Endothelial cell of umbilical vein (primary cell): ENCODE results near the gene ZDHHC3. TPM values are rescaled to one million over a fixed set of nuclear protein-coding genes. Genes with fewer than 3 reads are reported as not detected.

Experiments
- BruUV-seq: library from RNA; stranded (reverse); fragments of 400-500 nt; replicated peaks from 2 replicates; lab custom pipeline; 2021; lab: Mats Ljungman, UMichigan
- CTCF ChIA-PET: fragments of 300-600, 350-600 bp; sonication (Branson Sonifier 250); formaldehyde crosslinking; loops from one replicate; lab custom pipeline; 2021; ENCODE audit warnings: antibody characterized with exemption, inconsistent platforms; lab: Charles Lee
- POLR2A ChIA-PET: fragments of 300-600, 350-600 bp; sonication (Branson Sonifier 250); formaldehyde crosslinking; loops from one replicate; lab custom pipeline; 2021; ENCODE audit warnings: antibody characterized with exemption, inconsistent platforms; lab: Charles Lee
- DNase-seq: peaks from one replicate; pipeline ENCODE4 v3.0.0-alpha.2; 2011; ENCODE audit warnings: low read depth, low spot score
- FAIRE-seq: peaks from 2 replicates; lab custom pipeline; 2011; peaks lifted over from hg19 to GRCh38; lab: Jason Lieb, UNC
- H2AFZ ChIP-seq: 2 replicates; pipeline ENCODE4 v1.6.0; 2012; ENCODE audit warnings: low read depth, low read length, control low read depth, inconsistent platforms
- H3K27ac ChIP-seq: 2 replicates; pipeline ENCODE4 v1.5.1; 2011; ENCODE audit warnings: low read depth, mild to moderate bottlenecking, control low read depth, low read length, moderate library complexity; ENCODE audit not compliant: insufficient read depth
- H3K27me3 ChIP-seq, 2 experiments: 2 replicates each; pipeline versions ENCODE4 v1.6.0 to v1.6.1; 2011; ENCODE audit warnings: low read length in 2 of 2, mixed read lengths in 1 of 2; ENCODE audit not compliant: control insufficient read depth in 2 of 2, insufficient read depth in 2 of 2
- H3K36me3 ChIP-seq, 2 experiments: 2 replicates in 1 of 2; 3 replicates in 1 of 2; pipeline ENCODE4 v1.5.1; 2011; ENCODE audit warnings: low read length in 2 of 2, mild to moderate bottlenecking in 1 of 2, moderate library complexity in 1 of 2; ENCODE audit not compliant: control insufficient read depth in 2 of 2, insufficient read depth in 2 of 2; ENCODE audit errors: extremely low read depth in 1 of 2
- H3K4me1 ChIP-seq: 3 replicates; pipeline ENCODE4 v1.5.1; 2011; ENCODE audit warnings: mild to moderate bottlenecking, low read length; ENCODE audit not compliant: control insufficient read depth, insufficient read depth; ENCODE audit errors: extremely low read depth
- H3K4me2 ChIP-seq: 2 replicates; pipeline ENCODE4 v1.6.1; 2011; ENCODE audit warnings: low read length, control low read depth, mixed read lengths; ENCODE audit not compliant: insufficient read depth
- H3K4me3 ChIP-seq, 3 experiments: fragments of 200-600 bp in 1 of 3; sonication (generic), shearing (Covaris generic) in 1 of 3; replicated peaks in 1 of 3; 2 replicates each; pipeline ENCODE4 v1.5.1; 2011 to 2016; ENCODE audit warnings: control low read depth in 3 of 3, low read length in 3 of 3, mild to moderate bottlenecking in 2 of 3, inconsistent platforms in 1 of 3, low read depth in 1 of 3, moderate library complexity in 1 of 3; ENCODE audit not compliant: insufficient read depth in 1 of 3
- H3K79me2 ChIP-seq: 2 replicates; pipeline ENCODE4 v1.6.0; 2012; ENCODE audit warnings: low read length, inconsistent platforms; ENCODE audit not compliant: control insufficient read depth, insufficient read depth
- H3K9ac ChIP-seq: replicated peaks from 2 replicates; pipeline ENCODE3; 2011; ENCODE audit warnings: low read length, control low read depth; ENCODE audit not compliant: insufficient read depth; ENCODE audit errors: extremely low read depth
- H3K9me1 ChIP-seq: replicated peaks from 3 replicates; pipeline ENCODE4 v1.6.0; 2011; ENCODE audit warnings: mild to moderate bottlenecking, low read length; ENCODE audit not compliant: control insufficient read depth, insufficient read depth; ENCODE audit errors: extremely low read depth
- H3K9me3 ChIP-seq: replicated peaks from 2 replicates; pipeline ENCODE4 v1.5.1; 2012; ENCODE audit warnings: low read length, inconsistent platforms; ENCODE audit not compliant: control insufficient read depth, insufficient read depth
- H4K20me1 ChIP-seq: replicated peaks from 2 replicates; pipeline ENCODE3; 2011; ENCODE audit warnings: mild to moderate bottlenecking, low read length; ENCODE audit not compliant: control insufficient read depth, insufficient read depth; ENCODE audit errors: extremely low read depth
- EZH2 ChIP-seq: IDR thresholded peaks from 2 replicates; pipeline ENCODE4 v1.6.1; 2012; ENCODE audit warnings: borderline replicate concordance, low read depth, mild to moderate bottlenecking, moderate library complexity, low read length, inconsistent platforms; ENCODE audit not compliant: severe bottlenecking
- FOS ChIP-seq: IDR thresholded peaks from 2 replicates; pipeline ENCODE4 v1.6.1; 2011; ENCODE audit warnings: mild to moderate bottlenecking, low read length, moderate library complexity, borderline replicate concordance; ENCODE audit not compliant: insufficient read depth
- GATA2 ChIP-seq: IDR thresholded peaks from 2 replicates; pipeline ENCODE4 v1.7.0; 2011; ENCODE audit warnings: low read depth, mild to moderate bottlenecking, moderate library complexity, mixed read lengths, low read length; ENCODE audit not compliant: insufficient read length, insufficient read depth
- JUN ChIP-seq: IDR thresholded peaks from 2 replicates; pipeline ENCODE4 v1.6.1; 2011; ENCODE audit warnings: borderline replicate concordance, low read depth; ENCODE audit not compliant: insufficient read length, insufficient read depth
- MYC ChIP-seq: IDR thresholded peaks from one replicate; pipeline ENCODE4 v1.6.1; 2011; ENCODE audit warnings: mild to moderate bottlenecking, low read depth, low read length
- POLR2A ChIP-seq: IDR thresholded peaks from 2 replicates; pipeline ENCODE4 v1.6.1; 2012; ENCODE audit warnings: low read depth, mild to moderate bottlenecking, control low read depth, low read length
- POLR2AphosphoS5 ChIP-seq: IDR thresholded peaks from 2 replicates; pipeline ENCODE4 v1.6.1; 2012; ENCODE audit warnings: low read depth, mild to moderate bottlenecking, control low read depth, low read length, moderate library complexity; ENCODE audit not compliant: insufficient read depth
- dilution Hi-C: fragments of 300-500 bp; cut with MboI; formaldehyde crosslinking; loops from one replicate; pipeline ENCODE4 v1.15.0; 2019; ENCODE audit warnings: low sequenced_read_pairs; ENCODE audit not compliant: extremely low pct_ligation_motif_present
- intact Hi-C: fragments of 100-400 bp; cut with micrococcal nuclease; formaldehyde crosslinking; loops from one replicate; pipeline ENCODE4 v1.10.0; 2022
- polyA plus RNA-seq, 4 experiments: library from polyadenylated mRNA; depleted of rRNA in 3 of 4; stranded (reverse) in 3 of 4; unstranded in 1 of 4; fragments of >200 nt; gene quantifications; 2 replicates each; pipeline versions ENCODE4 v1.2.1 to v1.2.3, GENCODE V29; 2011 to 2012; ENCODE audit warnings: missing spikeins in 1 of 4
- total RNA-seq: library from RNA; stranded (reverse); gene quantifications from 2 replicates; pipeline ENCODE4 v1.2.3, GENCODE V29; 2021
- TF ChIP-seq, protein P1 (sequence below), 2 donors: IDR thresholded peaks; 1 replicate in 1 of 2; 2 replicates in 1 of 2; pipeline ENCODE4 v1.5.1; 2011; ENCODE audit warnings: low read length in 2 of 2, mild to moderate bottlenecking in 2 of 2, moderate library complexity in 2 of 2, control low read depth in 1 of 2, inconsistent platforms in 1 of 2, low read depth in 1 of 2; ENCODE audit not compliant: insufficient read depth in 1 of 2; ENCODE audit errors: extremely low read depth in 1 of 2
- TF ChIP-seq, protein P2 (sequence below): IDR thresholded peaks from 2 replicates; pipeline ENCODE4 v1.6.1; 2011; ENCODE audit not compliant: insufficient read depth, insufficient read length

ZDHHC3 gene
- total and polyA plus RNA-seq, 2 donors (not counting 3 experiments of a cell fraction or from before 2014, with no cell fraction given) = 62.4 to 97.1 TPM

DNA sequence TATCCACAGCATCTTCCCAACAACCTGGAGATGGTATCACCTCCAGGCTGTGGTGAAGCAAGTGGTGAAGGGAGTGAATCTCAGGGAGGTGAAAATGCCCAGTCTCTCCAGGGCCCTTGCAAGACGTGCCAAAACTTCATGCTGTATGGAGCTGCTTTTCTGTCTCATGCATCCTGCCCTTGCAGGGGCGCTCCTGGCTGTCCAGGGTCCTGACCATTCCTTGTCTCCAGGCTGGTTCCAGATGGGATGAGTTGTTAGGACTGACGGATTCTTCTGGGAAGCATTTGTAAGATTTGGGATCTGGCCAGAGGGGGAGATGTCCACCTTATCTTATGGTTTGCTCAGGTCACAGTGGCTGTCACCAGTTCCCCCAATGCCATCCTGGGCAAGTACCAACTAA lies 85.7 kb downstream of the ZDHHC3 start:
- TF ChIP-seq, protein P1, sequence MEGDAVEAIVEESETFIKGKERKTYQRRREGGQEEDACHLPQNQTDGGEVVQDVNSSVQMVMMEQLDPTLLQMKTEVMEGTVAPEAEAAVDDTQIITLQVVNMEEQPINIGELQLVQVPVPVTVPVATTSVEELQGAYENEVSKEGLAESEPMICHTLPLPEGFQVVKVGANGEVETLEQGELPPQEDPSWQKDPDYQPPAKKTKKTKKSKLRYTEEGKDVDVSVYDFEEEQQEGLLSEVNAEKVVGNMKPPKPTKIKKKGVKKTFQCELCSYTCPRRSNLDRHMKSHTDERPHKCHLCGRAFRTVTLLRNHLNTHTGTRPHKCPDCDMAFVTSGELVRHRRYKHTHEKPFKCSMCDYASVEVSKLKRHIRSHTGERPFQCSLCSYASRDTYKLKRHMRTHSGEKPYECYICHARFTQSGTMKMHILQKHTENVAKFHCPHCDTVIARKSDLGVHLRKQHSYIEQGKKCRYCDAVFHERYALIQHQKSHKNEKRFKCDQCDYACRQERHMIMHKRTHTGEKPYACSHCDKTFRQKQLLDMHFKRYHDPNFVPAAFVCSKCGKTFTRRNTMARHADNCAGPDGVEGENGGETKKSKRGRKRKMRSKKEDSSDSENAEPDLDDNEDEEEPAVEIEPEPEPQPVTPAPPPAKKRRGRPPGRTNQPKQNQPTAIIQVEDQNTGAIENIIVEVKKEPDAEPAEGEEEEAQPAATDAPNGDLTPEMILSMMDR (IDR thresholded peaks at IDR 0.05; ENCODE audit: extremely low read depth in 1 of 2, insufficient read depth in 1 of 2, low read depth in 1 of 2, low read length in 2 of 2) = no peak
- TF ChIP-seq POLR2A = no peak
- no peak for TF ChIP-seq EZH2
- TF ChIP-seq GATA2 = no peak
- TF ChIP-seq, protein P2, sequence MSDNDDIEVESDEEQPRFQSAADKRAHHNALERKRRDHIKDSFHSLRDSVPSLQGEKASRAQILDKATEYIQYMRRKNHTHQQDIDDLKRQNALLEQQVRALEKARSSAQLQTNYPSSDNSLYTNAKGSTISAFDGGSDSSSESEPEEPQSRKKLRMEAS = no peak
- TF ChIP-seq MYC = no peak
- TF ChIP-seq FOS = no peak
- TF ChIP-seq POLR2AphosphoS5 = no peak
- TF ChIP-seq JUN = no peak
- intact Hi-C loops = no loop called here
- no peak overlapping the region for H3K27ac ChIP-seq
- ChIA-PET CTCF (interaction anchor here (1.5 kb wide), 1 partner anchor 23 kb away, joined by 8 read pairs; no protein-coding TSS in a partner anchor), POLR2A (no interaction called here)
- no peak overlapping the region for H3K4me3 ChIP-seq
- dilution Hi-C loops = no loop called here
- no peaks in the 10 kb centered on the region for H4K20me1 ChIP-seq
- FAIRE-seq (no peak), DNase-seq (no peak)
- H3K79me2 ChIP-seq = no peaks in the 10 kb centered on the region
- no peaks in the 10 kb centered on the region for H3K9me3 ChIP-seq
- H3K4me1 ChIP-seq = peaks cover 16% of the 10 kb centered on the region
- no peaks in the 10 kb centered on the region for H3K36me3 ChIP-seq
- H3K4me2 ChIP-seq = no peak overlapping the region
- no peaks in the 10 kb centered on the region for H3K27me3 ChIP-seq
- H3K9me1 ChIP-seq = no peaks in the 10 kb centered on the region
- no peak overlapping the region for H3K9ac ChIP-seq
- BruUV-seq = no TSS peak
- no peak overlapping the region for H2AFZ ChIP-seq
